Smooth muscle cell (in vitro differentiated cells): ENCODE data around the gene ARHGAP4. TPM values are rescaled to one million over a fixed set of nuclear protein-coding genes. Genes with fewer than 3 reads are reported as not detected.

Experiments
- DNase-seq: peaks from one replicate; lab custom pipeline; 2025; ENCODE audit not compliant: unreplicated experiment; lab: John Stamatoyannopoulos, UW
- H2AFZ ChIP-seq: fragments of 200-600 bp; sonication (generic); 2 replicates; pipeline ENCODE4 v1.6.0; 2016; ENCODE audit warnings: antibody characterized with exemption, low read depth, mild to moderate bottlenecking
- H3F3A ChIP-seq: fragments of 200-600 bp; sonication (generic); 2 replicates; pipeline ENCODE4 v1.6.0; 2017; ENCODE audit warnings: antibody characterized with exemption, low read depth
- H3K27ac ChIP-seq: fragments of 200-600 bp; sonication (generic); 2 replicates; pipeline ENCODE4 v1.5.1; 2016; ENCODE audit warnings: low read depth, mild to moderate bottlenecking
- H3K27me3 ChIP-seq: fragments of 200-600 bp; sonication (generic); 2 replicates; pipeline ENCODE4 v1.6.1; 2016; ENCODE audit warnings: low read depth, mild to moderate bottlenecking
- H3K36me3 ChIP-seq: fragments of 200-600 bp; sonication (generic); 2 replicates; pipeline ENCODE4 v1.5.1; 2016; ENCODE audit warnings: low read depth
- H3K4me1 ChIP-seq: fragments of 200-600 bp; sonication (generic); 2 replicates; pipeline ENCODE4 v1.5.1; 2016; ENCODE audit warnings: low read depth
- H3K4me2 ChIP-seq: fragments of 200-600 bp; sonication (generic); 2 replicates; pipeline ENCODE4 v1.6.0; 2016; ENCODE audit warnings: mild to moderate bottlenecking
- H3K4me3 ChIP-seq: fragments of 200-600 bp; sonication (generic); 2 replicates; pipeline ENCODE4 v1.5.1; 2016; ENCODE audit warnings: mild to moderate bottlenecking
- H3K79me2 ChIP-seq: fragments of 200-600 bp; sonication (generic); 2 replicates; pipeline ENCODE4 v1.6.0; 2016; ENCODE audit warnings: low read depth, mild to moderate bottlenecking
- H3K9ac ChIP-seq: fragments of 200-600 bp; sonication (generic); 2 replicates; pipeline ENCODE4 v1.6.0; 2016; ENCODE audit warnings: low read depth
- H3K9me3 ChIP-seq: fragments of 200-600 bp; sonication (generic); replicated peaks from 2 replicates; pipeline ENCODE4 v1.5.1; 2016; ENCODE audit warnings: low read depth
- H4K20me1 ChIP-seq: fragments of 200-600 bp; sonication (generic); 2 replicates; pipeline ENCODE4 v1.6.0; 2016; ENCODE audit warnings: low read depth
- CTCF ChIP-seq: fragments of 200-600 bp; sonication (generic); IDR thresholded peaks from 2 replicates; pipeline ENCODE4 v1.5.1; 2017; ENCODE audit warnings: borderline replicate concordance, mild to moderate bottlenecking, antibody characterized with exemption; ENCODE audit not compliant: insufficient read depth, poor library complexity, severe bottlenecking
- WGBS: methylation state at CpG from one replicate; pipeline ENCODE4 v1.1.7; 2016; ENCODE audit warnings: low lambda C conversion rate; 5-methylcytosine and 5-hydroxymethylcytosine counted together
- polyA plus RNA-seq: library from polyadenylated mRNA; unstranded; fragments of >200 nt; fragmentation: Nextera tagmentation; extraction: Ambion mirVana; gene quantifications from 2 replicates; pipeline ENCODE4 v1.2.1, GENCODE V29; 2016
- total RNA-seq: library from RNA; depleted of rRNA; stranded (reverse); fragments of >200 nt; gene quantifications from 2 replicates; pipeline ENCODE4 v1.2.3, GENCODE V29; 2014

The ARHGAP4 gene
- total and polyA plus RNA-seq, 2 experiments from 2014 or later: 7.6 to 11.5 TPM

- no peak for TF ChIP-seq CTCF
- no peak overlapping the region for H2AFZ ChIP-seq
- H3K9ac ChIP-seq: no peak overlapping the region
- no peaks in the 10 kb centered on the region for H3F3A ChIP-seq
- H3K4me1 ChIP-seq: no peaks in the 10 kb centered on the region
- H3K27ac ChIP-seq: no peak overlapping the region
- DNase-seq: no peak
- no peaks in the 10 kb centered on the region for H3K9me3 ChIP-seq
- no peaks in the 10 kb centered on the region for H3K79me2 ChIP-seq
- no peaks in the 10 kb centered on the region for H3K36me3 ChIP-seq
- no peaks in the 10 kb centered on the region for H4K20me1 ChIP-seq
- no peak overlapping the region for H3K4me3 ChIP-seq
- no peaks in the 10 kb centered on the region for H3K27me3 ChIP-seq
- no peak overlapping the region for H3K4me2 ChIP-seq
- WGBS: 86% methylated on average over 15 of the region's 17 CpGs
Measured at GRCh38 chrX:153913211-153913610, 12.9 kb downstream of the ARHGAP4 start.

GRCh38 chrX:153911798-153912197, 14.3 kb downstream of the ARHGAP4 start:
- H3K36me3 ChIP-seq: no peaks in the 10 kb centered on the region
- H3K9ac ChIP-seq: no peak overlapping the region
- DNase-seq: no peak
- H3K4me1 ChIP-seq: no peaks in the 10 kb centered on the region
- H3K9me3 ChIP-seq: no peaks in the 10 kb centered on the region
- H3K27me3 ChIP-seq: no peaks in the 10 kb centered on the region
- 77% methylated on average over 6 of the region's 6 CpGs for WGBS
- no peak for TF ChIP-seq CTCF
- no peak overlapping the region for H3K27ac ChIP-seq
- no peak overlapping the region for H2AFZ ChIP-seq
- no peak overlapping the region for H3K4me2 ChIP-seq
- H4K20me1 ChIP-seq: no peaks in the 10 kb centered on the region
- H3K79me2 ChIP-seq: no peaks in the 10 kb centered on the region
- no peak overlapping the region for H3K4me3 ChIP-seq
- H3F3A ChIP-seq: no peaks in the 10 kb centered on the region

- Histone ChIP-seq H3K27ac (no peak overlapping the region), H3K9ac (no peak overlapping the region), H4K20me1 (no peaks in the 10 kb centered on the region), H3K79me2 (no peaks in the 10 kb centered on the region), H3K4me2 (no peak overlapping the region), H3K36me3 (no peaks in the 10 kb centered on the region), H3K4me3 (no peak overlapping the region), H3K4me1 (no peaks in the 10 kb centered on the region), H2AFZ (no peak overlapping the region), H3K9me3 (no peaks in the 10 kb centered on the region), H3K27me3 (no peaks in the 10 kb centered on the region), H3F3A (no peaks in the 10 kb centered on the region)
- WGBS: 90% methylated on average over 18 of the region's 22 CpGs
- no peak for DNase-seq
- TF ChIP-seq CTCF: no peak
Measured at GRCh38 chrX:153910446-153910845, 15.6 kb downstream of the ARHGAP4 start.

GRCh38 chrX:153909980-153910360, 16.1 kb downstream of the ARHGAP4 start:
- H3F3A ChIP-seq: no peaks in the 10 kb centered on the region
- TF ChIP-seq CTCF: no peak
- H3K9ac ChIP-seq: no peak overlapping the region
- no peaks in the 10 kb centered on the region for H4K20me1 ChIP-seq
- H3K4me3 ChIP-seq: no peak overlapping the region
- H3K4me1 ChIP-seq: no peaks in the 10 kb centered on the region
- no peak overlapping the region for H3K27ac ChIP-seq
- H3K4me2 ChIP-seq: no peak overlapping the region
- no peaks in the 10 kb centered on the region for H3K9me3 ChIP-seq
- no peaks in the 10 kb centered on the region for H3K36me3 ChIP-seq
- 91% methylated on average over 24 of the region's 25 CpGs for WGBS
- no peak for DNase-seq
- H3K27me3 ChIP-seq: no peaks in the 10 kb centered on the region
- H2AFZ ChIP-seq: no peak overlapping the region
- H3K79me2 ChIP-seq: no peaks in the 10 kb centered on the region
